CD14-positive monocyte (primary cell): Measurements from ENCODE around the gene ERBB4. TPM values are rescaled to one million over a fixed set of nuclear protein-coding genes. Genes with fewer than 3 reads are reported as not detected.

Experiments used
- DNase-seq, 3 donors: peaks; one replicate each; pipeline ENCODE4 v3.0.0-alpha.2; 2011 to 2022
- H2AFZ ChIP-seq: 2 replicates; pipeline ENCODE4 v1.6.0; 2012; ENCODE audit warnings: mild to moderate bottlenecking, low read depth, low read length, inconsistent platforms; ENCODE audit not compliant: insufficient read depth, poor library complexity, severe bottlenecking
- H3K27ac ChIP-seq, 2 donors: 1 replicate in 1 of 2; 2 replicates in 1 of 2; pipeline ENCODE4 v1.5.1; 2012 to 2013; ENCODE audit warnings: low read length in 2 of 2, control low read depth in 1 of 2, inconsistent platforms in 1 of 2, low read depth in 1 of 2, mild to moderate bottlenecking in 1 of 2
- H3K27me3 ChIP-seq, 2 donors: one replicate each; pipeline versions ENCODE4 v1.6.0 to v1.6.1; 2011 to 2013; ENCODE audit warnings: low read length in 2 of 2; ENCODE audit not compliant: control insufficient read depth in 2 of 2, insufficient read depth in 2 of 2
- H3K36me3 ChIP-seq, 2 donors: replicated peaks in 1 of 2; 1 replicate in 1 of 2; 2 replicates in 1 of 2; pipeline versions ENCODE4 v1.5.1 to v1.6.1; 2012 to 2013; ENCODE audit warnings: low read length in 2 of 2, control low read depth in 1 of 2, inconsistent platforms in 1 of 2, mild to moderate bottlenecking in 1 of 2; ENCODE audit not compliant: insufficient read depth in 2 of 2, control insufficient read depth in 1 of 2
- H3K4me1 ChIP-seq, 2 donors: 1 replicate in 1 of 2; 2 replicates in 1 of 2; pipeline versions ENCODE4 v1.5.1 to v1.6.1; 2012 to 2013; ENCODE audit warnings: low read length in 2 of 2, control low read depth in 1 of 2, inconsistent platforms in 1 of 2, mild to moderate bottlenecking in 1 of 2, moderate library complexity in 1 of 2; ENCODE audit not compliant: insufficient read depth in 2 of 2, control insufficient read depth in 1 of 2
- H3K4me2 ChIP-seq: replicated peaks from 2 replicates; pipeline ENCODE3; 2012; ENCODE audit warnings: low read length, moderate library complexity, mild to moderate bottlenecking; ENCODE audit not compliant: poor library complexity, severe bottlenecking; ENCODE audit errors: extremely low read depth
- H3K4me3 ChIP-seq, 3 experiments: fragments of 200-600 bp in 1 of 3; sonication (generic) in 1 of 3; replicated peaks in 1 of 3; 1 replicate in 2 of 3; 2 replicates in 1 of 3; pipeline ENCODE4 v1.5.1; 2011 to 2013; ENCODE audit warnings: low read length in 3 of 3, mild to moderate bottlenecking in 3 of 3, control low read depth in 2 of 3, low read depth in 2 of 3, inconsistent platforms in 1 of 3, moderate library complexity in 1 of 3
- H3K79me2 ChIP-seq: 2 replicates; pipeline ENCODE4 v1.6.0; 2012; ENCODE audit warnings: mild to moderate bottlenecking, control low read depth, inconsistent platforms, low read length, moderate library complexity; ENCODE audit not compliant: insufficient read depth
- H3K9ac ChIP-seq: 2 replicates; pipeline ENCODE4 v1.6.0; 2017; ENCODE audit warnings: low read length, mild to moderate bottlenecking; ENCODE audit not compliant: insufficient read depth, poor library complexity, severe bottlenecking
- H3K9me3 ChIP-seq, 2 donors: replicated peaks in 1 of 2; 1 replicate in 1 of 2; 2 replicates in 1 of 2; pipeline versions ENCODE4 v1.5.1 to v1.6.1; 2012 to 2013; ENCODE audit warnings: low read length in 2 of 2, control low read depth in 1 of 2; ENCODE audit not compliant: control insufficient read depth in 1 of 2, insufficient read depth in 1 of 2
- H4K20me1 ChIP-seq: 2 replicates; pipeline ENCODE4 v1.6.0; 2012; ENCODE audit warnings: mild to moderate bottlenecking, low read length, control low read depth, moderate library complexity; ENCODE audit not compliant: insufficient read depth
- H3K27ac Mint-ChIP-seq, 7 donors: one replicate each; pipeline ENCODE4 v1.8.0; 2020; ENCODE audit warnings: mild to moderate bottlenecking in 7 of 7, mixed read lengths in 7 of 7, moderate library complexity in 6 of 7, inconsistent platforms in 2 of 7
- H3K27me3 Mint-ChIP-seq, 3 donors: one replicate each; pipeline ENCODE4 v1.8.0; 2021 to 2022; ENCODE audit warnings: low read depth in 3 of 3, mild to moderate bottlenecking in 3 of 3, mixed read lengths in 3 of 3, moderate library complexity in 3 of 3, inconsistent platforms in 1 of 3
- H3K36me3 Mint-ChIP-seq, 2 donors: one replicate each; pipeline ENCODE4 v1.8.0; 2020; ENCODE audit warnings: mixed read lengths in 2 of 2, inconsistent platforms in 1 of 2, mild to moderate bottlenecking in 1 of 2
- H3K4me1 Mint-ChIP-seq: one replicate; pipeline ENCODE4 v1.8.0; 2020; ENCODE audit warnings: mild to moderate bottlenecking, mixed read lengths
- H3K4me3 Mint-ChIP-seq, 2 donors: one replicate each; pipeline ENCODE4 v1.8.0; 2020; ENCODE audit warnings: mild to moderate bottlenecking in 2 of 2, mixed read lengths in 2 of 2, moderate library complexity in 1 of 2
- H3K9me3 Mint-ChIP-seq, 7 donors: one replicate each; pipeline ENCODE4 v1.8.0; 2020 to 2022; ENCODE audit warnings: mixed read lengths in 7 of 7, mild to moderate bottlenecking in 6 of 7, moderate library complexity in 6 of 7, inconsistent platforms in 2 of 7
- CTCF ChIP-seq: fragments of 200-600 bp; IDR thresholded peaks from one replicate; pipeline ENCODE4 v1.8.0; 2022; ENCODE audit warnings: antibody characterized with exemption, mild to moderate bottlenecking
- WGBS: methylation state at CpG from one replicate; pipeline ENCODE4 v1.1.5; 2013; ENCODE audit warnings: missing lambda C conversion rate; ENCODE audit not compliant: insufficient coverage; 5-methylcytosine and 5-hydroxymethylcytosine counted together
- intact Hi-C, 2 donors: fragments of 100-400 bp; cut with micrococcal nuclease; formaldehyde crosslinking; loops; one replicate each; pipeline versions ENCODE4 v1.15.0 to v1.15.1; 2023
- polyA plus RNA-seq, 3 donors: library from polyadenylated mRNA; depleted of rRNA in 1 of 3; unstranded in 2 of 3; stranded (reverse) in 1 of 3; fragments of 300-500 nt in 2 of 3; fragments of >200 nt in 1 of 3; fragmentation: Illumina TruSeq in 2 of 3; gene quantifications; 1 replicate in 2 of 3; 2 replicates in 1 of 3; pipeline ENCODE4 v1.2.3, GENCODE V29; 2012 to 2021

ERBB4 gene
- polyA plus RNA-seq, 3 donors, result not detected

- H3K4me1 ChIP-seq, result no peaks in the 10 kb centered on the region
- no peaks in the 10 kb centered on the region for H3K4me1 Mint-ChIP-seq
- no peaks in the 10 kb centered on the region for H3K79me2 ChIP-seq
- H3K4me2 ChIP-seq, result no peak overlapping the region
- H3K36me3 Mint-ChIP-seq, result no peaks in the 10 kb centered on the region
- no peaks in the 10 kb centered on the region for H3K27me3 Mint-ChIP-seq
- TF ChIP-seq CTCF, result no peak
- no peaks in the 10 kb centered on the region for H3K9me3 Mint-ChIP-seq
- no peaks in the 10 kb centered on the region for H3K9me3 ChIP-seq
- no peaks in the 10 kb centered on the region for H4K20me1 ChIP-seq
- no peak overlapping the region for H3K27ac Mint-ChIP-seq
- intact Hi-C loops, result no loop called here
- no CpG with 5 or more reads among the region's 3 CpGs for WGBS
- H3K27me3 ChIP-seq, result no peaks in the 10 kb centered on the region
- H3K27ac ChIP-seq, result no peak overlapping the region
- DNase-seq, result no peak
- H3K4me3 Mint-ChIP-seq, result no peak overlapping the region
- H3K4me3 ChIP-seq, result no peak overlapping the region
- H3K9ac ChIP-seq, result no peak overlapping the region
- no peak overlapping the region for H2AFZ ChIP-seq
- H3K36me3 ChIP-seq, result no peaks in the 10 kb centered on the region
These were observed 84.5 kb downstream of the ERBB4 start for GRCh38 chr2:212454149-212454548.

GRCh38 chr2:212451786-212452231, 86.8 kb downstream of the ERBB4 start:
- H2AFZ ChIP-seq, result no peak overlapping the region
- no CpG with 5 or more reads among the region's 1 CpG for WGBS
- Mint-ChIP-seq H3K9me3 (no peaks in the 10 kb centered on the region), H3K27me3 (no peaks in the 10 kb centered on the region), H3K4me3 (no peak overlapping the region), H3K27ac (no peak overlapping the region), H3K36me3 (no peaks in the 10 kb centered on the region), H3K4me1 (no peaks in the 10 kb centered on the region)
- H3K9me3 ChIP-seq, result no peaks in the 10 kb centered on the region
- no peak overlapping the region for H3K9ac ChIP-seq
- H3K4me3 ChIP-seq, result no peak overlapping the region
- no peaks in the 10 kb centered on the region for H4K20me1 ChIP-seq
- no peak for DNase-seq
- no peaks in the 10 kb centered on the region for H3K4me1 ChIP-seq
- intact Hi-C loops, result no loop called here
- H3K4me2 ChIP-seq, result no peak overlapping the region
- H3K36me3 ChIP-seq, result no peaks in the 10 kb centered on the region
- no peak for TF ChIP-seq CTCF
- no peaks in the 10 kb centered on the region for H3K79me2 ChIP-seq
- H3K27ac ChIP-seq, result no peak overlapping the region
- H3K27me3 ChIP-seq, result no peaks in the 10 kb centered on the region
